CD4-positive, alpha-beta T cell treated with Interferon alpha-2 for 1 hour (primary cell): ENCODE results near the gene IRS1.

Experiments used
- DNase-seq, 2 donors: peaks; one replicate each; pipeline ENCODE4 v3.0.0-alpha.2; 2020 to 2022

IRS1 gene

DNA sequence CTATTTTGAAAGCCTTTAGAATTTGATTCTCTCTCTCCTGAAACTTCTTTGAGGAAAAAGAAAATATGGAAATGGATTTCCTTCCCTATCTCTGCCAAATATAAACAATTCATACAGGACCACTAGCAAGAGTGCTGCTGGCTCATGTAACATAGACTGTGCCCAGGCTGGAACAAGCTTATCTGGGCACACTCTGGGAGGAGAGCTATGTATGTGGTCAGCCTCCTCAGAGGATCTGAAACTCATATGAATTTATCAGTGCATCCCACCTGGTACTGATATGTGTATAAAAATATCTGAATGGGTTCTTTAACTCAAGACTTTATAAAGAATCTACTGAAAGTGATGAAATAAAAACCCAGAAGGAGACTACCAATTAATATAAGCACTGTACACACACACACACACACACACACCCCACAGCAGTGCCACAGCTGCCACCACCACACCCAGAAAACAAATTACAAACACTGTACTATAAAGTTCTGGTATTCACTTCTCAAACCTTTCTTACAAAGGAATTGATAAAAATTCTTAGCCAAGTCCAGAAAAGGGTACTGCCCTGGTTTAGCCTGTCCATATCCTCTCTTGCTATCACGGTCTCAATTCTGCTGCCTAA is 115.6 kb downstream of the IRS1 start:
- DNase-seq: no peak

DNA sequence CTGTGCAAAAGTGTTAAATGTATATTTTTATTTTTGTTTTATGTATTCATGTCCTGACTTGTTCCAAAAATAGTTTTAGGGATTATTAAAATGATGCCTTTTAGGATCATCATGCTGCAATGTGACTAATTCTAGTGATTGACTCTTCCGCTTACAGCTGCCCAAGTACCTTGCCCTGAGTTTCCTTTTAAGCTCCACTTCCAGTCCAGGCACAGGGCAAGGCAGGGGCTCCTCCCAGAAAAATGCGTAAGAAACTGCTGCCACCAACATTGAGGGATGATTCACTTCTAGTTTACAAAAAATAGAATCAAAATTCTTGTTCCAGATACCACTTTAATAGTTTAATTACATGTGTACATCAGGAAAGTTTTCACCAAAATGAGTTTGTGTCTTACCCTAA is 116.4 kb downstream of the IRS1 start:
- DNase-seq: no peak
